Natural killer cell (primary cell): Measurements from ENCODE around the gene LRRC8A. TPM values are rescaled to one million over a fixed set of nuclear protein-coding genes. Genes with fewer than 3 reads are reported as not detected.
"Not testable (repeated sequence)": the region's sequence is repeated elsewhere in the genome, so short reads cannot be mapped to it uniquely, and the experiment has no call there.

Experiments used
- ATAC-seq, 3 donors: fragments of 150-1000 bp in 2 of 3; fragments of 200-7000 bp in 1 of 3; cut with Tn5 transposase; 1 replicate in 1 of 3; 2 replicates in 2 of 3; pipeline ENCODE4 v1.10.0; 2021; ENCODE audit warnings: mild to moderate bottlenecking in 2 of 3, moderate library complexity in 2 of 3
- DNase-seq, 2 donors: peaks; one replicate each; pipeline versions ENCODE4 v3.0.0 to v3.0.0-alpha.2; 2013 to 2021; ENCODE audit warnings: mixed read lengths in 1 of 2
- H3K27ac ChIP-seq: one replicate; pipeline ENCODE4 v1.5.1; 2013; ENCODE audit warnings: mild to moderate bottlenecking, low read length
- H3K27me3 ChIP-seq: one replicate; pipeline ENCODE4 v1.6.1; 2013; ENCODE audit warnings: low read length; ENCODE audit not compliant: control insufficient read depth, insufficient read depth
- H3K36me3 ChIP-seq: one replicate; pipeline ENCODE4 v1.6.1; 2013; ENCODE audit warnings: low read length; ENCODE audit not compliant: control insufficient read depth, insufficient read depth
- H3K4me1 ChIP-seq: one replicate; pipeline ENCODE4 v1.6.1; 2013; ENCODE audit warnings: low read length; ENCODE audit not compliant: control insufficient read depth, insufficient read depth
- H3K4me3 ChIP-seq: one replicate; pipeline ENCODE4 v1.5.1; 2013; ENCODE audit warnings: low read length
- H3K9me3 ChIP-seq: one replicate; pipeline ENCODE4 v1.6.1; 2013; ENCODE audit warnings: low read length; ENCODE audit not compliant: control insufficient read depth, insufficient read depth
- H3K27ac Mint-ChIP-seq, 2 donors: one replicate each; pipeline ENCODE4 v1.8.0; 2022; ENCODE audit warnings: mild to moderate bottlenecking in 2 of 2, mixed read lengths in 2 of 2, moderate library complexity in 1 of 2
- H3K27me3 Mint-ChIP-seq, 2 donors: one replicate each; pipeline ENCODE4 v1.8.0; 2022; ENCODE audit warnings: low read depth in 2 of 2, mixed read lengths in 2 of 2
- H3K36me3 Mint-ChIP-seq: one replicate; pipeline ENCODE4 v1.8.0; 2022; ENCODE audit warnings: mixed read lengths
- H3K4me1 Mint-ChIP-seq, 2 donors: one replicate each; pipeline ENCODE4 v1.8.0; 2022; ENCODE audit warnings: mixed read lengths in 2 of 2
- H3K4me3 Mint-ChIP-seq: one replicate; pipeline ENCODE4 v1.8.0; 2022; ENCODE audit warnings: mild to moderate bottlenecking, moderate library complexity, mixed read lengths
- H3K9me3 Mint-ChIP-seq, 2 donors: one replicate each; pipeline ENCODE4 v1.8.0; 2022; ENCODE audit warnings: mixed read lengths in 2 of 2
- CTCF ChIP-seq: fragments of 200-600 bp; IDR thresholded peaks from one replicate; pipeline ENCODE4 v1.8.0; 2022; ENCODE audit warnings: antibody characterized with exemption
- WGBS: methylation state at CpG from one replicate; pipeline ENCODE4 v1.1.7; 2013; ENCODE audit warnings: missing lambda C conversion rate; ENCODE audit not compliant: insufficient coverage; 5-methylcytosine and 5-hydroxymethylcytosine counted together
- intact Hi-C: fragments of 100-400 bp; cut with micrococcal nuclease; formaldehyde crosslinking; loops from one replicate; pipeline ENCODE4 v1.14.2; 2022
- total RNA-seq, 4 donors: library from RNA; stranded (reverse); fragments of 120-200 nt in 1 of 4; gene quantifications; one replicate each; pipeline versions ENCODE4 v1.2.3 to v1.2.4, GENCODE V29; 2013 to 2022

The LRRC8A gene
- total RNA-seq, 3 donors from 2014 or later (not counting 1 experiment from before 2014, with no cell fraction given), result 60.0 to 82.9 (median 67.9) TPM

DNA sequence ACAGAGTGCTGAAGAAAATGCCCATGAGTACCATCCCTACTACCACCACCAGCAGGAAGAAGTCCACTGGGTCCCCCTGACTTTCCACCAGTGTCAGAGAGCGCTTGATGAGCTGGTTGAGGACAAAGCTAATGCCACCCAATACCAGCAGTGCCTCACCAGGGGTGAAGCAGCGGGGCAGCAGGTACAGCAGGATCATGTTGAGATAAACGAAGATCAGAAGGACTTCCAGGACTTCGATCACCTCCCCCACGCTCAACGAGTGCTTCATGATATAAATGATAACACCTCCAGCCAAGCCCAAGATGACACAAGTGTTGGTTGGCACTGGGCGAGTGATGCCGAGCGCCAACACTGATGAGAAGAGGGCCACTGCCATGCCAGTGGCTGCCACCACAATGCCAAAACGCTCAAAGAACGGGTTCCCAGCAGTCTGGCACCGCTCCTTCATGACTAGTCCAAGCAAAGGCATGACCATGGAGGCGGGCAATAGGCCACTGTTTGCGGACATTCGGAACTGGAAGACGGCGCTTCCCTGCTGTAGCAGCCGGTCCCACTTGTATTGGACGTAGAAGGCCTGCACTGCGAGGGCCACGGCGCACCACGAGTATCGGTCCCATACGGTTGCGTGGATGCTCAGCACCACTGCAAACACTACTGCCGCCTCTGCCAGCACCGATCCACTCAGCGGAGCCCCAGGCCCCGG lies 64.8 kb downstream of the LRRC8A start:
- H3K36me3 Mint-ChIP-seq, result no peaks in the 10 kb centered on the region
- no peaks in the 10 kb centered on the region for H3K36me3 ChIP-seq
- peak overlapping the region; percentile 95 for H3K4me3 Mint-ChIP-seq
- peaks cover 22% of the 10 kb centered on the region for H3K4me1 ChIP-seq
- peak; percentile 8 to 28 (median 15) for ATAC-seq
- WGBS, result 34% methylated on average over 30 of the region's 30 CpGs
- intact Hi-C loops, result loop anchor here (1.0 to 5.0 kb wide), 2 partner anchors 64 to 84 kb away; partner anchors contain the start of gene LRRC8A
- H3K9me3 Mint-ChIP-seq, result no peaks in the 10 kb centered on the region
- peak overlapping the region; percentile 66 for H3K27ac ChIP-seq
- peak overlapping the region; percentile 86 to 96 for H3K27ac Mint-ChIP-seq
- H3K9me3 ChIP-seq, result no peaks in the 10 kb centered on the region
- peak overlapping the region; percentile 89 for H3K4me3 ChIP-seq
- H3K27me3 Mint-ChIP-seq, result no peaks in the 10 kb centered on the region
- H3K27me3 ChIP-seq, result no peaks in the 10 kb centered on the region
- no peak for TF ChIP-seq CTCF
- H3K4me1 Mint-ChIP-seq, result peaks cover 27 to 29% of the 10 kb centered on the region in 2 donors
- DNase-seq, result peak in 1 of 2 donors; percentile 55

DNA sequence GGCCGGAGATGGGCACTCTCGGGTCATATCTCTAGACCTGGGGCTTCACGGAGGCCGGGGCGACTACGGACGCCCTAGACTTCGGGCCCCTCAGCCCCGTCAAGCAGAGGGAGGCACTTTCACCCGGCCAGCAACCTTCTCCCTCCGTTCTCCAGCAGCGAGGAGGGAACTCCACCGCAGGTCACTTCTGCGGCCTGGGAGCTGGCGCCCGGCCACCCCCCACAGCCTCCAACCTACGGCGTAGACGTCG lies 65.3 kb downstream of the LRRC8A start:
- ATAC-seq, result peak in 1 of 3 donors; percentile 7
- Mint-ChIP-seq H3K9me3 (no peaks in the 10 kb centered on the region), H3K36me3 (no peaks in the 10 kb centered on the region), H3K27me3 (no peaks in the 10 kb centered on the region), H3K27ac (peak overlapping the region; percentile 86 to 96), H3K4me3 (peak overlapping the region; percentile 95), H3K4me1 (peaks cover 27 to 29% of the 10 kb centered on the region in 2 donors)
- Histone ChIP-seq H3K27ac (peak overlapping the region; percentile 66), H3K4me1 (peaks cover 22% of the 10 kb centered on the region), H3K4me3 (peak overlapping the region; percentile 89), H3K9me3 (no peaks in the 10 kb centered on the region), H3K36me3 (no peaks in the 10 kb centered on the region), H3K27me3 (no peaks in the 10 kb centered on the region)
- intact Hi-C loops, result loop anchor here (1.0 to 5.0 kb wide), 2 partner anchors 65 to 85 kb away; partner anchors contain the start of gene LRRC8A
- DNase-seq, result no peak
- 0% methylated on average over 20 of the region's 20 CpGs for WGBS
- TF ChIP-seq CTCF, result no peak

DNA sequence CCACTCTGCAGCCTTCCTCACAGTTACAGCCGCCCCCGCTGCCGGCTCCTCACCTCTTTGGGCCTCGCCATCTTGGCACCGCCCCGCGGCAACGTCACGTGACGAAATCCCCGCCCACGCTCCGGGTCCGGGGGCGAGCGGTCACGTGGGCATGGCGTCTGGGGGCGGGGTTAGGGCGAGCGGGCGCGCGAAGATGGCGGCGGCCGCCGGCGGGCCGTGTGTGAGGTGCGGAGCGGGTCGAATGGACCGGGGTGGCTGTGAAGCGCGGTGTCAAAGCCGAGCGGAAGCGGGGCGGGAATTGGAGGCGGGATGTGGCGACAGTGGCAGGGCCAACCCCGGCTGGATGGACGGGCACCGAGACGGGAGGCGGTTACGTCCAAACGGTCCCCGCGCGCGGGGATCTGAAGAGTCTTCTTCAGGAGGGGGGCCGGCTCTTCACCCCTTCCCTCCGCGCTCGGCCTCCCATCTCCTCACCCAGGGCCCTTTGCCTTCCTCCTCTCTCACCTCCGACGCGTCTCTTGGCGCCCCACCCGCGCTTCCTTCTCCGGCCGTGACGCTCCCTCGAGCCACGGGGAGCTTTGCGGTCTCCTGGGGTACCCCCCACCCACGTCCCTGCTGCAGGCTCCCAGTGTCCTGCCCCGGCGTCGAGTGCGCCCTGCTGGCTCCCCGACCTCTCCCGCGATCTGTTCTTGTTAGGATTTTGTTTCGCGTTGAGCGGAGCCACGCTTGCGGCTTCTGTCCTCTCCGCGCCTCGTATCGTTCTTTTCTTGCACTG lies 65.8 kb downstream of the LRRC8A start, which contains the start of the genes DOLK and NUP188:
DOLK (minus strand) TSS at position 77 of the 775 bp plus-strand sequence. CDS start 300 bp downstream, outside the sequence.
NUP188 (plus strand) TSS at position 173 of the 775 bp plus-strand sequence; CDS start at position 194, 21 bp downstream.
- peak within 1 kb of the TSS; percentile 89 for H3K4me3 ChIP-seq
- H3K4me1 ChIP-seq, result peaks cover 22% of the 10 kb centered on the region
- H3K27me3 Mint-ChIP-seq, result no peaks in the 10 kb centered on the region
- peak; percentile 98 to 100 for DNase-seq
- no peaks in the 10 kb centered on the region for H3K9me3 Mint-ChIP-seq
- H3K36me3 Mint-ChIP-seq, result no peaks in the 10 kb centered on the region
- peak within 1 kb of the TSS; percentile 94 for H3K27ac ChIP-seq
- intact Hi-C loops, result loop anchor here (1.0 to 5.0 kb wide), 2 partner anchors 65 to 85 kb away; partner anchors contain the start of gene LRRC8A
- ATAC-seq, result peak; percentile 85 to 97 (median 92)
- H3K27me3 ChIP-seq, result no peaks in the 10 kb centered on the region
- WGBS, result under 1% methylated on average over 86 of the region's 86 CpGs
- H3K9me3 ChIP-seq, result no peaks in the 10 kb centered on the region
- H3K4me3 Mint-ChIP-seq, result peak within 1 kb of the TSS; percentile 95
- peak within 1 kb of the TSS; percentile 86 to 96 for H3K27ac Mint-ChIP-seq
- peaks cover 3% of the 10 kb centered on the region for H3K36me3 ChIP-seq
- H3K4me1 Mint-ChIP-seq, result peaks cover 29% of the 10 kb centered on the region in 2 donors
- no peak for TF ChIP-seq CTCF

- H3K4me3 ChIP-seq, ATAC-seq, H3K9me3 ChIP-seq, H3K4me1 ChIP-seq, intact Hi-C loops, H3K27ac ChIP-seq, H3K4me1 Mint-ChIP-seq, H3K36me3 Mint-ChIP-seq, H3K27me3 Mint-ChIP-seq, H3K4me3 Mint-ChIP-seq, H3K27me3 ChIP-seq, DNase-seq, H3K9me3 Mint-ChIP-seq, H3K27ac Mint-ChIP-seq: not testable (repeated sequence)
- 100% methylated on average over 6 of the region's 9 CpGs for WGBS
- peaks cover 52% of the 10 kb centered on the region for H3K36me3 ChIP-seq
Observed at GRCh38 chr9:128961403-128961802, 79.5 kb downstream of the LRRC8A start.
